Type B pancreatic cell (in vitro differentiated cells): ENCODE results near the gene FLYWCH1. TPM values are rescaled to one million over a fixed set of nuclear protein-coding genes. Genes with fewer than 3 reads are reported as not detected.
"Not testable (repeated sequence)": the region's sequence is repeated elsewhere in the genome, so short reads cannot be mapped to it uniquely, and the experiment has no call there.

ENCODE experiments used
- DNase-seq: peaks from one replicate; pipeline ENCODE4 v3.0.0; 2021; ENCODE audit warnings: mixed read lengths; ENCODE audit not compliant: unreplicated experiment; ENCODE audit errors: extremely low spot score
- H3K27ac Mint-ChIP-seq: 2 replicates; pipeline ENCODE4 v1.8.0; 2021; ENCODE audit warnings: mild to moderate bottlenecking, mixed read lengths
- H3K27me3 Mint-ChIP-seq: 2 replicates; pipeline ENCODE4 v1.8.0; 2021; ENCODE audit warnings: mixed read lengths
- H3K36me3 Mint-ChIP-seq: 2 replicates; pipeline ENCODE4 v1.8.0; 2021; ENCODE audit warnings: mixed read lengths
- H3K4me1 Mint-ChIP-seq: one replicate; pipeline ENCODE4 v1.8.0; 2021; ENCODE audit warnings: mixed read lengths; ENCODE audit not compliant: unreplicated experiment
- H3K4me3 Mint-ChIP-seq: 2 replicates; pipeline ENCODE4 v1.8.0; 2021; ENCODE audit warnings: mild to moderate bottlenecking, mixed read lengths
- H3K9me3 Mint-ChIP-seq: 2 replicates; pipeline ENCODE4 v1.8.0; 2021; ENCODE audit warnings: mixed read lengths
- CTCF ChIP-seq: fragments of 200-600 bp; sonication (generic); conservative IDR thresholded peaks from 2 replicates; pipeline ENCODE4 v1.5.0; 2021; ENCODE audit warnings: antibody characterized with exemption, mild to moderate bottlenecking
- total RNA-seq: library from RNA; stranded (reverse); gene quantifications from 2 replicates; pipeline ENCODE4 v1.2.1, GENCODE V29; 2021; ENCODE audit warnings: low replicate concordance

Gene FLYWCH1
- total RNA-seq, 1 donor from 2014 or later, result 28.6 TPM

GRCh38 chr16:2926650-2926999, 14.9 kb downstream of the FLYWCH1 start:
- Mint-ChIP-seq H3K9me3 (no peaks in the 10 kb centered on the region), H3K36me3 (peaks cover 15% of the 10 kb centered on the region), H3K27me3 (no peaks in the 10 kb centered on the region), H3K4me1 (peaks cover 17% of the 10 kb centered on the region), H3K4me3 (no peak overlapping the region), H3K27ac (peak overlapping the region; percentile 48)
- no peak for DNase-seq
- TF ChIP-seq CTCF, result no peak

GRCh38 chr16:2927010-2927646, 15.4 kb downstream of the FLYWCH1 start:
- Mint-ChIP-seq H3K36me3 (peaks cover 11% of the 10 kb centered on the region), H3K27ac (peak overlapping the region; percentile 48)

GRCh38 chr16:2928151-2928550, 16.4 kb downstream of the FLYWCH1 start:
- not testable (repeated sequence) for H3K27ac Mint-ChIP-seq

More at GRCh38 chr16:2927010-2927646, 15.4 kb downstream of the FLYWCH1 start:
- peak; percentile 85 for DNase-seq
- Mint-ChIP-seq H3K4me1 (peaks cover 15% of the 10 kb centered on the region), H3K4me3 (no peak overlapping the region), H3K9me3 (no peaks in the 10 kb centered on the region), H3K27me3 (no peaks in the 10 kb centered on the region)
- peak; percentile 97 for TF ChIP-seq CTCF

GRCh38 chr16:2928796-2929195, 17.1 kb downstream of the FLYWCH1 start:
- TF ChIP-seq CTCF, result no peak
- no peaks in the 10 kb centered on the region for H3K36me3 Mint-ChIP-seq
- H3K9me3 Mint-ChIP-seq, result no peaks in the 10 kb centered on the region
- peaks cover 14% of the 10 kb centered on the region for H3K4me1 Mint-ChIP-seq
- DNase-seq, result no peak
- no peak overlapping the region for H3K4me3 Mint-ChIP-seq
- H3K27ac Mint-ChIP-seq, result no peak overlapping the region
- H3K27me3 Mint-ChIP-seq, result no peaks in the 10 kb centered on the region

More at GRCh38 chr16:2928151-2928550, 16.4 kb downstream of the FLYWCH1 start:
- H3K4me3 Mint-ChIP-seq, H3K27me3 Mint-ChIP-seq, H3K9me3 Mint-ChIP-seq, DNase-seq, H3K36me3 Mint-ChIP-seq: not testable (repeated sequence)
- H3K4me1 Mint-ChIP-seq, result peaks cover 14% of the 10 kb centered on the region

- Mint-ChIP-seq H3K27ac (no peak overlapping the region), H3K27me3 (no peaks in the 10 kb centered on the region), H3K9me3 (no peaks in the 10 kb centered on the region), H3K4me3 (no peak overlapping the region), H3K36me3 (no peaks in the 10 kb centered on the region), H3K4me1 (peaks cover 14% of the 10 kb centered on the region)
- DNase-seq, result no peak
- no peak for TF ChIP-seq CTCF
Observed at GRCh38 chr16:2929693-2930092, 18.0 kb downstream of the FLYWCH1 start.

GRCh38 chr16:2930236-2930635, 18.5 kb downstream of the FLYWCH1 start:
- H3K4me3 Mint-ChIP-seq, result no peak overlapping the region
- H3K36me3 Mint-ChIP-seq, result no peaks in the 10 kb centered on the region
- TF ChIP-seq CTCF, result no peak
- no peaks in the 10 kb centered on the region for H3K9me3 Mint-ChIP-seq
- no peak for DNase-seq
- no peak overlapping the region for H3K27ac Mint-ChIP-seq
- no peaks in the 10 kb centered on the region for H3K27me3 Mint-ChIP-seq
- peaks cover 14% of the 10 kb centered on the region for H3K4me1 Mint-ChIP-seq

GRCh38 chr16:2931231-2931914, 19.6 kb downstream of the FLYWCH1 start:
- H3K9me3 Mint-ChIP-seq, H3K36me3 Mint-ChIP-seq, H3K27ac Mint-ChIP-seq, DNase-seq, H3K4me3 Mint-ChIP-seq, H3K27me3 Mint-ChIP-seq, H3K4me1 Mint-ChIP-seq: not testable (repeated sequence)
